H9 (cell line): ENCODE data around the gene FGD5. TPM values are rescaled to one million over a fixed set of nuclear protein-coding genes. Genes with fewer than 3 reads are reported as not detected.

Experiments
- DNase-seq: peaks from one replicate; pipeline ENCODE4 v3.0.0-alpha.2; 2017
- H2AFZ ChIP-seq: one replicate; pipeline ENCODE4 v1.6.1; 2013; ENCODE audit warnings: mild to moderate bottlenecking, low read length, control low read depth, moderate library complexity
- H2AK5ac ChIP-seq: 2 replicates; pipeline ENCODE4 v1.6.1; 2013; ENCODE audit warnings: low read length, control low read depth, mixed read lengths; ENCODE audit not compliant: insufficient read length
- H2BK120ac ChIP-seq: one replicate; pipeline ENCODE4 v1.6.1; 2013; ENCODE audit warnings: low read depth, mild to moderate bottlenecking, low read length, control low read depth, inconsistent platforms; ENCODE audit not compliant: poor library complexity, severe bottlenecking
- H2BK12ac ChIP-seq: 2 replicates; pipeline ENCODE4 v1.6.1; 2013; ENCODE audit warnings: low read length, control low read depth, mixed read lengths, low read depth; ENCODE audit not compliant: insufficient read length
- H2BK15ac ChIP-seq: 2 replicates; pipeline ENCODE4 v1.6.1; 2013; ENCODE audit warnings: low read depth, low read length, control low read depth
- H2BK20ac ChIP-seq: one replicate; pipeline ENCODE4 v1.6.1; 2013; ENCODE audit warnings: low read depth, mild to moderate bottlenecking, low read length, control low read depth, inconsistent platforms; ENCODE audit not compliant: poor library complexity, severe bottlenecking
- H2BK5ac ChIP-seq: 2 replicates; pipeline ENCODE4 v1.6.1; 2013; ENCODE audit warnings: low read length, control low read depth, mixed read lengths; ENCODE audit not compliant: insufficient read length
- H3K14ac ChIP-seq: 2 replicates; pipeline ENCODE4 v1.6.1; 2013; ENCODE audit warnings: low read length, control low read depth; ENCODE audit not compliant: insufficient read depth
- H3K18ac ChIP-seq: 2 replicates; pipeline ENCODE4 v1.6.1; 2013; ENCODE audit warnings: low read depth, mild to moderate bottlenecking, mixed read lengths, low read length, control low read depth; ENCODE audit not compliant: insufficient read length
- H3K23ac ChIP-seq: 2 replicates; pipeline ENCODE4 v1.6.1; 2013; ENCODE audit warnings: low read length, control low read depth, mixed read lengths, low read depth; ENCODE audit not compliant: insufficient read length
- H3K23me2 ChIP-seq: 2 replicates; pipeline ENCODE4 v1.6.1; 2013; ENCODE audit warnings: low read depth, mild to moderate bottlenecking, mixed read lengths, low read length, control low read depth; ENCODE audit not compliant: insufficient read length, poor library complexity, severe bottlenecking
- H3K27ac ChIP-seq: 2 replicates; pipeline ENCODE4 v1.5.1; 2013; ENCODE audit warnings: low read length, control low read depth, mixed read lengths, low read depth; ENCODE audit not compliant: insufficient read length
- H3K27me3 ChIP-seq: 2 replicates; pipeline ENCODE4 v1.6.1; 2013; ENCODE audit warnings: low read length, control low read depth, inconsistent platforms; ENCODE audit not compliant: insufficient read depth
- H3K4ac ChIP-seq: 2 replicates; pipeline ENCODE4 v1.6.1; 2013; ENCODE audit warnings: low read depth, mild to moderate bottlenecking, control low read depth, inconsistent platforms, low read length, moderate library complexity
- H3K4me1 ChIP-seq: 2 replicates; pipeline ENCODE4 v1.6.1; 2013; ENCODE audit warnings: low read length, control low read depth, inconsistent platforms; ENCODE audit not compliant: insufficient read depth
- H3K4me2 ChIP-seq: 2 replicates; pipeline ENCODE4 v1.6.1; 2013; ENCODE audit warnings: low read length, control low read depth, mixed read lengths; ENCODE audit not compliant: insufficient read length, insufficient read depth
- H3K56ac ChIP-seq: 2 replicates; pipeline ENCODE4 v1.6.1; 2013; ENCODE audit warnings: low read depth, mild to moderate bottlenecking, mixed read lengths, low read length, control low read depth; ENCODE audit not compliant: insufficient read length
- H3K79me1 ChIP-seq: 2 replicates; pipeline ENCODE4 v1.6.1; 2013; ENCODE audit warnings: low read depth, mild to moderate bottlenecking, moderate library complexity, low read length, control low read depth, inconsistent platforms; ENCODE audit not compliant: insufficient read depth, poor library complexity, severe bottlenecking
- H3K79me2 ChIP-seq: 2 replicates; pipeline ENCODE4 v1.6.1; 2013; ENCODE audit warnings: low read length, control low read depth, inconsistent platforms; ENCODE audit not compliant: insufficient read depth
- H3K9ac ChIP-seq: 2 replicates; pipeline ENCODE4 v1.6.1; 2013; ENCODE audit warnings: low read length, control low read depth, mixed read lengths; ENCODE audit not compliant: insufficient read length; ENCODE audit errors: extremely low read depth
- H3K9me3 ChIP-seq: one replicate; pipeline ENCODE4 v1.6.1; 2013; ENCODE audit warnings: low read depth, low read length, inconsistent platforms; ENCODE audit not compliant: control insufficient read depth
- H3T11ph ChIP-seq: one replicate; pipeline ENCODE4 v1.6.1; 2013; ENCODE audit warnings: mild to moderate bottlenecking, low read length, control low read depth, inconsistent platforms
- H4K20me1 ChIP-seq: one replicate; pipeline ENCODE4 v1.6.1; 2013; ENCODE audit not compliant: control insufficient read depth, insufficient read length, insufficient read depth
- H4K5ac ChIP-seq: 2 replicates; pipeline ENCODE4 v1.6.1; 2013; ENCODE audit warnings: low read depth, mild to moderate bottlenecking, mixed read lengths, low read length, control low read depth; ENCODE audit not compliant: insufficient read length
- H4K8ac ChIP-seq: replicated peaks from 2 replicates; pipeline ENCODE4 v1.6.1; 2013; ENCODE audit warnings: low read length, control low read depth, mixed read lengths, low read depth; ENCODE audit not compliant: insufficient read length
- H4K91ac ChIP-seq: 2 replicates; pipeline ENCODE4 v1.6.1; 2013; ENCODE audit warnings: low read depth, mild to moderate bottlenecking, moderate library complexity, mixed read lengths, low read length, control low read depth; ENCODE audit not compliant: insufficient read length
- H3K27ac Mint-ChIP-seq, 3 experiments: 2 replicates in 2 of 3; 3 replicates in 1 of 3; pipeline ENCODE4 v1.8.0; 2020 to 2021; ENCODE audit warnings: mixed read lengths in 3 of 3, mild to moderate bottlenecking in 1 of 3, moderate library complexity in 1 of 3
- H3K27me3 Mint-ChIP-seq: 2 replicates; pipeline ENCODE4 v1.8.0; 2021; ENCODE audit warnings: low read depth, mild to moderate bottlenecking, moderate library complexity, mixed read lengths
- H3K36me3 Mint-ChIP-seq, 3 experiments: 2 replicates in 2 of 3; 3 replicates in 1 of 3; pipeline ENCODE4 v1.8.0; 2020 to 2021; ENCODE audit warnings: low read depth in 3 of 3, mixed read lengths in 3 of 3; ENCODE audit not compliant: insufficient read depth in 1 of 3
- H3K4me1 Mint-ChIP-seq, 2 experiments: 2 replicates each; pipeline ENCODE4 v1.8.0; 2020; ENCODE audit warnings: mixed read lengths in 2 of 2
- H3K4me3 Mint-ChIP-seq, 2 experiments: 2 replicates in 1 of 2; 3 replicates in 1 of 2; pipeline ENCODE4 v1.8.0; 2020 to 2021; ENCODE audit warnings: mild to moderate bottlenecking in 2 of 2, mixed read lengths in 2 of 2, moderate library complexity in 1 of 2
- H3K9me3 Mint-ChIP-seq, 2 experiments: 2 replicates in 1 of 2; 3 replicates in 1 of 2; pipeline ENCODE4 v1.8.0; 2020; ENCODE audit warnings: mild to moderate bottlenecking in 2 of 2, mixed read lengths in 2 of 2, moderate library complexity in 1 of 2
- WGBS: extraction: QIAGEN DNeasy Blood & Tissue Kit; methylation state at CpG from one replicate; pipeline ENCODE4 v1.1.7; 2013; ENCODE audit warnings: missing lambda C conversion rate, low lambda C conversion rate, mixed read lengths; ENCODE audit not compliant: insufficient read length; ENCODE audit errors: extremely low coverage; 5-methylcytosine and 5-hydroxymethylcytosine counted together
- total RNA-seq: library from RNA; stranded (reverse); gene quantifications from 2 replicates; pipeline ENCODE4 v1.2.1, GENCODE V29; 2021
- TF ChIP-seq, protein P1 (sequence below): fragments of 200-600 bp; sonication (generic); conservative IDR thresholded peaks from 3 replicates; pipeline ENCODE4 v1.8.0; 2021; ENCODE audit warnings: antibody characterized with exemption, mild to moderate bottlenecking

FGD5 gene
- total RNA-seq, 1 experiment from 2014 or later, result 7.8 TPM

DNA sequence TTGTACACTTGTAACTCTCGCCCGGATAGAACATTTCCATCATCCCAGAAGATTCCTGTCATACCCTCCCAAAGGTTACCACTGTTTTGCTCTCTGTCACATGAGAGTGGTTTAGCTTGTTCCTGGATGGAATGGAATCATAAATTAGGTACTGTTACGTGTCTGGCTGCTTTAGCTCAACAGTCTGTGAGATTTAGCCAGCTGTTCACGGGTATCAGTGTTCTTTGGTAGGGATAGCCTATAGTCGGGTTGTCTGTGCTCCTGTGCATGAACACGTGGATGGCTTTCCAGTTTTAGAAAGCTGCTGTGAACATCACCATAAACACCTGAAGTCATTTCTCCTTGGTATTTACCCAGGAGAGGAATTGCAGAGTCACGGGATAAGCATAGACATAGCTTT, 70.4 kb downstream of the FGD5 start:
- Histone ChIP-seq H4K8ac (no peak overlapping the region), H2BK5ac (no peak overlapping the region), H3K56ac (no peak overlapping the region), H3K4me1 (no peaks in the 10 kb centered on the region; the same call in 1 of the 2 replicates), H3K9ac (no peak overlapping the region), H4K91ac (no peak overlapping the region), H2AK5ac (no peak overlapping the region), H3K9me3 (no peaks in the 10 kb centered on the region), H3K18ac (no peak overlapping the region), H3T11ph (no peak overlapping the region), H3K14ac (no peak overlapping the region), H3K4ac (no peak overlapping the region), H3K27me3 (no peaks in the 10 kb centered on the region), H4K20me1 (no peaks in the 10 kb centered on the region), H3K79me1 (no peaks in the 10 kb centered on the region), H3K23ac (no peak overlapping the region), H2AFZ (no peak overlapping the region), H4K5ac (no peak overlapping the region), H3K4me2 (no peak overlapping the region), H2BK12ac (no peak overlapping the region), H2BK15ac (no peak overlapping the region), H2BK120ac (no peak overlapping the region), H2BK20ac (no peak overlapping the region), H3K79me2 (no peaks in the 10 kb centered on the region), H3K27ac (no peak overlapping the region), H3K23me2 (no peaks in the 10 kb centered on the region)
- no peaks in the 10 kb centered on the region for H3K9me3 Mint-ChIP-seq
- H3K27ac Mint-ChIP-seq, result peak overlapping the region in 1 of 3 experiments; percentile 13; a peak in 1 of 7 replicates
- H3K4me3 Mint-ChIP-seq, result no peak overlapping the region
- H3K4me1 Mint-ChIP-seq, result peaks cover 5 to 8% of the 10 kb centered on the region in 2 experiments; a peak in 3 of 4 replicates
- WGBS, result no CpG with 5 or more reads among the region's 7 CpGs
- H3K36me3 Mint-ChIP-seq, result no peaks in the 10 kb centered on the region; a peak in 1 of 7 replicates
- TF ChIP-seq, protein P1, sequence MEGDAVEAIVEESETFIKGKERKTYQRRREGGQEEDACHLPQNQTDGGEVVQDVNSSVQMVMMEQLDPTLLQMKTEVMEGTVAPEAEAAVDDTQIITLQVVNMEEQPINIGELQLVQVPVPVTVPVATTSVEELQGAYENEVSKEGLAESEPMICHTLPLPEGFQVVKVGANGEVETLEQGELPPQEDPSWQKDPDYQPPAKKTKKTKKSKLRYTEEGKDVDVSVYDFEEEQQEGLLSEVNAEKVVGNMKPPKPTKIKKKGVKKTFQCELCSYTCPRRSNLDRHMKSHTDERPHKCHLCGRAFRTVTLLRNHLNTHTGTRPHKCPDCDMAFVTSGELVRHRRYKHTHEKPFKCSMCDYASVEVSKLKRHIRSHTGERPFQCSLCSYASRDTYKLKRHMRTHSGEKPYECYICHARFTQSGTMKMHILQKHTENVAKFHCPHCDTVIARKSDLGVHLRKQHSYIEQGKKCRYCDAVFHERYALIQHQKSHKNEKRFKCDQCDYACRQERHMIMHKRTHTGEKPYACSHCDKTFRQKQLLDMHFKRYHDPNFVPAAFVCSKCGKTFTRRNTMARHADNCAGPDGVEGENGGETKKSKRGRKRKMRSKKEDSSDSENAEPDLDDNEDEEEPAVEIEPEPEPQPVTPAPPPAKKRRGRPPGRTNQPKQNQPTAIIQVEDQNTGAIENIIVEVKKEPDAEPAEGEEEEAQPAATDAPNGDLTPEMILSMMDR, result no peak
- no peak for DNase-seq
- peaks cover 1% of the 10 kb centered on the region; the same call in 1 of the 2 replicates for H3K27me3 Mint-ChIP-seq
